Measurements from ENCODE around the gene PPP3CB. TPM values are rescaled to one million over a fixed set of nuclear protein-coding genes. Genes with fewer than 3 reads are reported as not detected.

PPP3CB gene
- total and polyA plus RNA-seq, 2 donors from 2014 or later = 26.8 to 36.1 TPM

- H3K27ac ChIP-seq (ENCODE audit: low read depth in 2 of 2, low read length in 2 of 2) = peak overlapping the region; percentile 89 to 97
- H3K36me3 ChIP-seq (ENCODE audit: control insufficient read depth in 2 of 3, insufficient read depth in 3 of 3, low read length in 3 of 3) = peaks cover 3 to 5% (median 4%) of the 10 kb centered on the region in 3 donors
- no peaks in the 10 kb centered on the region for H3K27me3 ChIP-seq (ENCODE audit: control insufficient read depth, insufficient read depth, low read length)
- FAIRE-seq (no peak), DNase-seq (peak in 4 of 5 donors; percentile 86 to 97 (median 88))
- H3K4me1 ChIP-seq (ENCODE audit: control insufficient read depth in 2 of 3, insufficient read depth in 2 of 3, low read depth in 1 of 3, low read length in 3 of 3) = peaks cover 0 to 13% (median 7%) of the 10 kb centered on the region in 3 donors
- peak overlapping the region; percentile 60 to 96 (median 87) for H3K4me3 ChIP-seq (ENCODE audit: low read length in 3 of 3)
- H3K9me3 ChIP-seq (ENCODE audit: control insufficient read depth in 2 of 3, insufficient read depth in 1 of 3, low read length in 3 of 3) = no peaks in the 10 kb centered on the region
- intact Hi-C loops (cut with DNase I) = no loop called here
- TF ChIP-seq CTCF (IDR thresholded peaks at IDR 0.05; ENCODE audit: borderline replicate concordance, extremely low read depth, insufficient read depth) = peak; percentile 11
- H3K9ac ChIP-seq (ENCODE audit: low read length in 3 of 3) = peak overlapping the region; percentile 65 to 96 (median 95)
Observed at GRCh38 chr10:73495226-73495883, 469 bp downstream of the PPP3CB start.

- Histone ChIP-seq H3K36me3 (ENCODE audit: control insufficient read depth in 2 of 3, insufficient read depth in 3 of 3, low read length in 3 of 3) (peaks cover 1 to 3% (median 2%) of the 10 kb centered on the region in 3 donors), H3K4me3 (ENCODE audit: low read length in 3 of 3) (peak overlapping the region; percentile 60 to 96 (median 87)), H3K27me3 (ENCODE audit: control insufficient read depth, insufficient read depth, low read length) (no peaks in the 10 kb centered on the region), H3K9ac (ENCODE audit: low read length in 3 of 3) (peak overlapping the region; percentile 65 to 96 (median 95)), H3K9me3 (ENCODE audit: control insufficient read depth in 2 of 3, insufficient read depth in 1 of 3, low read length in 3 of 3) (no peaks in the 10 kb centered on the region), H3K27ac (ENCODE audit: low read depth in 2 of 2, low read length in 2 of 2) (peak overlapping the region; percentile 89 to 97), H3K4me1 (ENCODE audit: control insufficient read depth in 2 of 3, insufficient read depth in 2 of 3, low read depth in 1 of 3, low read length in 3 of 3) (peaks cover 0 to 13% (median 7%) of the 10 kb centered on the region in 3 donors)
- DNase-seq (peak in 2 of 5 donors; percentile 7 to 19), FAIRE-seq (no peak)
- no peak for TF ChIP-seq CTCF (IDR thresholded peaks at IDR 0.05; ENCODE audit: borderline replicate concordance, extremely low read depth, insufficient read depth)
- intact Hi-C loops (cut with DNase I) = no loop called here
Observed at GRCh38 chr10:73494877-73495225, 973 bp downstream of the PPP3CB start.

- Histone ChIP-seq H3K36me3 (ENCODE audit: control insufficient read depth in 2 of 3, insufficient read depth in 3 of 3, low read length in 3 of 3) (peaks cover 0 to 3% (median 0%) of the 10 kb centered on the region in 3 donors), H3K9ac (ENCODE audit: low read length in 3 of 3) (no peak overlapping the region), H3K9me3 (ENCODE audit: control insufficient read depth in 2 of 3, insufficient read depth in 1 of 3, low read length in 3 of 3) (no peaks in the 10 kb centered on the region), H3K4me1 (ENCODE audit: control insufficient read depth in 2 of 3, insufficient read depth in 2 of 3, low read depth in 1 of 3, low read length in 3 of 3) (peaks cover 0 to 13% (median 7%) of the 10 kb centered on the region in 3 donors), H3K27ac (ENCODE audit: low read depth in 2 of 2, low read length in 2 of 2) (no peak overlapping the region), H3K4me3 (ENCODE audit: low read length in 3 of 3) (peak overlapping the region in 1 of 3 donors; percentile 22), H3K27me3 (ENCODE audit: control insufficient read depth, insufficient read depth, low read length) (no peaks in the 10 kb centered on the region)
- TF ChIP-seq CTCF (IDR thresholded peaks at IDR 0.05; ENCODE audit: borderline replicate concordance, extremely low read depth, insufficient read depth) = no peak
- no peak for FAIRE-seq
- no peak for DNase-seq
- intact Hi-C loops (cut with DNase I) = no loop called here
Observed at GRCh38 chr10:73494213-73494612, 1.6 kb downstream of the PPP3CB start.

Data from kidney (tissue), 14 donors.